Measurements from ENCODE around the gene LRRC8E. TPM values are rescaled to one million over a fixed set of nuclear protein-coding genes. Genes with fewer than 3 reads are reported as not detected.
A peak's percentile ranks its signal among the peaks of the same experiment; 100 is the strongest.

LRRC8E gene
- total and polyA plus RNA-seq, 2 of the 8 experiments (the other 6 are each of a cell fraction or from before 2014, with no cell fraction given): 2.7 to 2.9 TPM

- H3K56ac ChIP-seq (replicated peaks; ENCODE audit: insufficient read length, low read depth, low read length): no peak overlapping the region
- ChIA-PET POLR2A (ENCODE audit: partially characterized antibody) (interaction anchor here (0.7 to 10.6 kb wide), 5 partner anchors 16 to 383 kb away, joined by 3 to 106 read pairs (median 4); partner anchors contain the start of gene TIMM44), CTCF (ENCODE audit: partially characterized antibody) (interaction anchor here (0.5 to 5.7 kb wide), 9 partner anchors 12 to 71 kb away, joined by 3 to 31 read pairs (median 3); no protein-coding TSS in a partner anchor)
- H4K20me1 ChIP-seq (replicated peaks in 1 of 2; ENCODE audit: control insufficient read depth in 1 of 2, insufficient read depth in 2 of 2, low read length in 2 of 2): peaks cover 13 to 24% of the 10 kb centered on the region in 2 experiments
- H2AK5ac ChIP-seq (ENCODE audit: low read depth, low read length): no peak overlapping the region
- H3K4ac ChIP-seq (replicated peaks; ENCODE audit: insufficient read length, low read depth, low read length): no peak overlapping the region
- H3K79me2 ChIP-seq (ENCODE audit: control insufficient read depth in 1 of 2, insufficient read depth in 2 of 2, low read length in 2 of 2): no peaks in the 10 kb centered on the region
- H3K9me3 ChIP-seq (ENCODE audit: insufficient read depth in 2 of 2, low read depth in 1 of 2, low read length in 1 of 2): no peaks in the 10 kb centered on the region
- H4K8ac ChIP-seq (ENCODE audit: extremely low read depth, insufficient read depth, low read length): no peak overlapping the region; the same call in 1 of the 2 replicates
- H4K5ac ChIP-seq (ENCODE audit: insufficient read length, low read depth, low read length): no peak overlapping the region
- H3K27me3 ChIP-seq (replicated peaks in 1 of 4; ENCODE audit: control insufficient read depth in 3 of 4, extremely low read depth in 1 of 4, insufficient read depth in 3 of 4, low read length in 3 of 4): no peaks in the 10 kb centered on the region
- H3K36me3 ChIP-seq (ENCODE audit: control insufficient read depth in 2 of 4, insufficient read depth in 4 of 4, low read length in 3 of 4): peaks cover 0 to 3% (median 0%) of the 10 kb centered on the region in 4 experiments; a peak in 2 of 8 replicates
- H3K14ac ChIP-seq (ENCODE audit: insufficient read length): no peak overlapping the region
- H3K23ac ChIP-seq (ENCODE audit: insufficient read length): no peak overlapping the region
- H2AFZ ChIP-seq (ENCODE audit: low read length): no peak overlapping the region
- H3K4me3 ChIP-seq (ENCODE audit: extremely low read depth in 1 of 4, insufficient read depth in 2 of 4, low read depth in 3 of 4, low read length in 4 of 4): no peak overlapping the region
- H3K79me1 ChIP-seq (ENCODE audit: low read depth, low read length): no peaks in the 10 kb centered on the region
- no peak overlapping the region for H3K9ac ChIP-seq (replicated peaks in 1 of 4; ENCODE audit: extremely low read depth in 1 of 4, low read depth in 3 of 4, low read length in 3 of 4)
- FAIRE-seq (no peak), DNase-seq (ENCODE audit: low read depth in 1 of 2, low spot score in 2 of 2) (no peak)
- H2BK120ac ChIP-seq (replicated peaks; ENCODE audit: low read depth, low read length): no peak overlapping the region
- no peak overlapping the region for H2BK20ac ChIP-seq (ENCODE audit: low read length)
- H4K91ac ChIP-seq (replicated peaks; ENCODE audit: insufficient read length, low read length): no peak overlapping the region
- WGBS, 2 experiments (ENCODE audit: extremely low coverage in 1 of 2, insufficient coverage in 1 of 2, insufficient read length in 1 of 2, insufficient replicate concordance in 2 of 2, low coverage in 1 of 2, low lambda C conversion rate in 2 of 2, missing lambda C conversion rate in 1 of 2): 90% methylated on average over 12 of the region's 12 CpGs; no CpG with 5 or more reads in 1 of the 2 experiments
- no peak overlapping the region for H2BK5ac ChIP-seq (ENCODE audit: low read depth, low read length)
- H3K18ac ChIP-seq (ENCODE audit: extremely low read depth, low read length): no peak overlapping the region
- peaks cover 0 to 19% (median 6%) of the 10 kb centered on the region in 4 experiments; a peak in 5 of 7 replicates for H3K4me1 ChIP-seq (replicated peaks in 1 of 4; ENCODE audit: control insufficient read depth in 3 of 4, insufficient read depth in 4 of 4, low read length in 3 of 4)
- H3K4me2 ChIP-seq (ENCODE audit: insufficient read depth in 1 of 2, low read depth in 2 of 2, low read length in 2 of 2): peak overlapping the region in 1 of 2 experiments; percentile 4; a peak in 1 of 4 replicates
- H2BK15ac ChIP-seq (ENCODE audit: low read length): no peak overlapping the region
- H3K27ac ChIP-seq (ENCODE audit: low read depth, low read length): no peak overlapping the region
- H3K23me2 ChIP-seq (ENCODE audit: low read depth, low read length): peaks cover 13% of the 10 kb centered on the region
- H2BK12ac ChIP-seq (ENCODE audit: low read depth, low read length): no peak overlapping the region
- TF ChIP-seq POU5F1 (IDR thresholded peaks at IDR 0.05; ENCODE audit: low read depth, low read length) (no peak), ASH2L (IDR thresholded peaks at IDR 0.05; ENCODE audit: low read length) (no peak), POLR2A (IDR thresholded peaks at IDR 0.05; ENCODE audit: control extremely low read depth in 1 of 2, low read depth in 2 of 2, low read length in 2 of 2) (no peak), RNF2 (IDR thresholded peaks at IDR 0.05; ENCODE audit: borderline replicate concordance, low read depth, low read length, missing control alignments, poor library complexity, severe bottlenecking) (no peak), KDM4A (IDR thresholded peaks at IDR 0.05; ENCODE audit: low read depth, low read length, severe bottlenecking) (no peak), GTF2F1 (IDR thresholded peaks at IDR 0.05; ENCODE audit: borderline replicate concordance, low read depth, low read length) (no peak), SAP30 (IDR thresholded peaks at IDR 0.05; ENCODE audit: insufficient read depth, insufficient replicate concordance, low read length) (no peak), TEAD4 (IDR thresholded peaks at IDR 0.05; ENCODE audit: low read depth, low read length) (no peak), SP1 (IDR thresholded peaks at IDR 0.05; ENCODE audit: low read depth, low read length) (no peak), RBBP5 (IDR thresholded peaks at IDR 0.05; ENCODE audit: borderline replicate concordance, low read depth, low read length) (no peak)
Observed at GRCh38 chr19:7924241-7924640, 35.9 kb downstream of the LRRC8E start.

Measured in H1 (cell line).